GM12874 (cell line): ENCODE measurements around the gene CLPSL1.

Experiments used
- TF ChIP-seq, protein P1 (sequence below): IDR thresholded peaks from 2 replicates; pipeline ENCODE4 v1.5.1; 2011; ENCODE audit warnings: low read depth, mild to moderate bottlenecking, control low read depth, low read length, moderate library complexity; ENCODE audit not compliant: insufficient read depth

The CLPSL1 gene

DNA sequence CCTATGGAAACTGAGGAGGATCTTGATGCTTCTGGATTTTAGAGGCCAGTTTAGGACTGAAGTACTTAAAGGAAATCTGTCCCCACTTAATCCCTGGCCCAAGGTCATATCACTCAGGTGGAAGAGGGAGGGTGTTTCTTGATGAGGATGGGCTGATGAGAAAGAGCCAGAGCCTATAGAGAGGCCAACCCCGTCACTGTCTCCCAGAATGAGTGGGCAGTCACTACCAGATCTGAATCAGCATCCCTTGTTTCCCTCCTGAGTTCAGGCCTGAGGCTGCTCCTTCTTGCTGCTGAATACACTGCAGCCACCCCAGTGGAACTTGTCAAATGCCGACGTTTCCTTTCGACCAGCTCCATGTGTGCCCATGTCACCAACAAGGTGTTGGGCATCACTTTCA is 29.2 kb upstream of the CLPSL1 start:
- TF ChIP-seq, protein P1, sequence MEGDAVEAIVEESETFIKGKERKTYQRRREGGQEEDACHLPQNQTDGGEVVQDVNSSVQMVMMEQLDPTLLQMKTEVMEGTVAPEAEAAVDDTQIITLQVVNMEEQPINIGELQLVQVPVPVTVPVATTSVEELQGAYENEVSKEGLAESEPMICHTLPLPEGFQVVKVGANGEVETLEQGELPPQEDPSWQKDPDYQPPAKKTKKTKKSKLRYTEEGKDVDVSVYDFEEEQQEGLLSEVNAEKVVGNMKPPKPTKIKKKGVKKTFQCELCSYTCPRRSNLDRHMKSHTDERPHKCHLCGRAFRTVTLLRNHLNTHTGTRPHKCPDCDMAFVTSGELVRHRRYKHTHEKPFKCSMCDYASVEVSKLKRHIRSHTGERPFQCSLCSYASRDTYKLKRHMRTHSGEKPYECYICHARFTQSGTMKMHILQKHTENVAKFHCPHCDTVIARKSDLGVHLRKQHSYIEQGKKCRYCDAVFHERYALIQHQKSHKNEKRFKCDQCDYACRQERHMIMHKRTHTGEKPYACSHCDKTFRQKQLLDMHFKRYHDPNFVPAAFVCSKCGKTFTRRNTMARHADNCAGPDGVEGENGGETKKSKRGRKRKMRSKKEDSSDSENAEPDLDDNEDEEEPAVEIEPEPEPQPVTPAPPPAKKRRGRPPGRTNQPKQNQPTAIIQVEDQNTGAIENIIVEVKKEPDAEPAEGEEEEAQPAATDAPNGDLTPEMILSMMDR: no peak

DNA sequence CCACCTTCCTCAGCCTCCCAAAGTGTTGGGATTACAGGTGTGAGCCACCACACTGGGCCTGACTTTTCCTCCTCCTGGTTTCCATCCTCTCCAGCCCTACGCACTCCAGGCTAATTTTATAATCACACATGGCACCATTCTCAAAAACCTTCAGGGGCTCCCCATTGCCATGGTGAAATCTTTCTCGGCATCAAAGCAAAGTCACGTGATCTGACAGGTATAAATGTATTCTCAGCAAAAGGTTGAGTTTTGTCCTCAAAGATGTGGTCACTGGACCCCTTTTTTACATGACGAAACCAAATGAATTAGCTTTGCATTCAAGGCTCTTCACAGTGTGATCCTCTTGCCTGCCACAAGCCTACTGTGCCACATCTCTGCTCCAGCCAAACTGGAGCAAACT is 28.5 kb upstream of the CLPSL1 start:
- TF ChIP-seq, protein P1: no peak

DNA sequence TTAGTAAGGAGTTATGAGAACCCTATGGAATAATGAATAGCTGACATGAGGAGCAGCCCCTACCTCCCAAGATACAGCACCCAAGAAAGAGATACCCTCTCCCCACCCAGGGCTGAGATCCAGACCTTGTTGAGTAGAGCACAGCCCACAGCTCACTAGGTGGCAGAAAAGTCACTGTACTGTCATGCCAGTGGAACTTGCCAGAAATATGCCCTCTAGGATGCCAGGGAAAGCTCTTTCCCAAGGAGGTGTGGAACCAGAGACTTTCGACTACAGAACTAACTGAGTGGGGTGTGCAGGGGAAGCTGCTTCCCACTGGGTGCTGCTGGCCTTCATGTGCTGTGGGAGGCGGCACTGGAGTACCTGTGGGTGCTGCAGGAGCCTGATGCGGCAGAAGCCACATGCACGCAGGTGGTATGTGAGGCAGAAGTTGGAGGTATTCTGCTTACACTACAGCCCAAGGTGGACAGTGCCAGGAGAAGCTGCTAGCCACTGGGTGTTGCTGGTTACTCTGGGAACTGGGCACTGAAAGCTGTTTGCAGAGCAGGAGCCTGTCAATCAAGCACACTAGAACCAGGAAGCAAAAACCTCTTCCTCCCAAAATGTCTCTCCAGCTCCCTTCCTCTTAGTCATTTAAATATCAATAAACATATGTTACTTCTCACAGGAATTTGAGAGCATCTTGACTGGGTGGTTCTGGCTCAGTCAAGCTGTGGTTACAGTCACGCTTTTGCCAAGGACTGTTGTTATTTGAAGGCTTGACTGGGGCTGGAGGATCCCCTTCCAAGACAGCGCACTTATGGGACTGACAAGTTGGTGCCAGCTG is 26.2 kb upstream of the CLPSL1 start:
- TF ChIP-seq, protein P1: no peak

DNA sequence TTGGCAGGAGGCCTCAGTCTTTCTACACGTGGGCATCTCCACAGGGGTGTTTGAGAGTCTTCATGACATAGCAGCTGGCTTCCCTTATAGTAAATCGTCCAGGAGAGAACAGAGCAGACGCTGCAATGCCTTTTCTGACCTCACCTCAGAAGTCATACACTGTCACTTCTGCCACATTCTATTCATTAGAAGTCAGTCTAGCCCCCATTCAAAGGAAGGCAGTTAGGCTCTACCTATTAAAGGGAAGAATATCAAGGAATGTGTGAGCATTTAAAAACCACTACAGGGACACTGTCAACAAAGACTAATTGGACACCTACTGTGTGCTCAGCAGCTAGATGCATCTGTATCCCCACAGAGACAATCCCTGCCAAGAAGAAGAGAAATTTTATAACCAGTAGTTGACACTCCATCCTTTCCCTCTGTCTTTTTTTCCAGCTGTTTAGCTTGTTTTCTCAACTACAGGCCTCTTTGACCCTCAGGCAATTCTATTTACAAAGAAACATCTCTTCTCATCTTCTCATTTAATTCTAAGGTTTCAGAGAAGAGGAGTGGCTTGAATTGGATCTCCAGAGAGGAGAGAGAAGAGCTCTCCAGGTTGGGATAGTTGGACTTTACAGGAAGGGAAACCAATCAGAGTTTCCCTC is 25.4 kb upstream of the CLPSL1 start:
- TF ChIP-seq, protein P1: no peak

- TF ChIP-seq, protein P1: peak; percentile 59
These were observed 23.2 kb upstream of the CLPSL1 start for GRCh38 chr6:35757456-35758123.

DNA sequence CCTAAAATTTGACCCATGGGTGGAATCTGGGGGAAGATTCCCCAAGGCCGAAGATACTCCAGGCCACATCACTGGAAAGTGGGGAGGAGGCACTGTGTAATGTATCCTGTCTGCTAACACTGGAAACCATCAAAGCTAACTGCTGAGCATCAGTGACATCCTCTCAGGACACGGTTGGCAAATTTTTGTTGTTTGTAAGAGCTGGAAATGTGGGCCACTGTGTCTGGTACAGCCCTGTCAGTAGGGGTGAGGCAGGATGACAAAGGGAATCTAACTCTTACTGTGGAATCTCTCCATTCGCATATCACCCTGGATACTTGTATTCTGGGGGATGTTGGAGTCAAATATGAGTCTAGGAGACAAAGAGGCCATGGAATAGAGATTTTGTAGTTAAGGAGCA is 21.4 kb upstream of the CLPSL1 start:
- TF ChIP-seq, protein P1: no peak

- TF ChIP-seq, protein P1: no peak
These were observed 15.1 kb upstream of the CLPSL1 start for GRCh38 chr6:35765739-35766138.
